Forelimb muscle (tissue), 1 donor: ENCODE data around the gene RELA. TPM values are rescaled to one million over a fixed set of nuclear protein-coding genes. Genes with fewer than 3 reads are reported as not detected.
"Not testable (repeated sequence)": the region's sequence is repeated elsewhere in the genome, so short reads cannot be mapped to it uniquely, and the experiment has no call there.

Experiments used
- DNase-seq: peaks from one replicate; pipeline ENCODE4 v3.0.0-alpha.2; 2013; ENCODE audit warnings: low read depth
- polyA plus RNA-seq: library from polyadenylated mRNA; unstranded; fragments of 120-200 nt; gene quantifications from one replicate; pipeline ENCODE4 v1.2.1, GENCODE V29; 2013; ENCODE audit not compliant: insufficient read length

RELA gene
- polyA plus RNA-seq, 1 donor: 42.1 TPM

- DNase-seq: no peak
These were observed 9.6 kb upstream of the RELA start for GRCh38 chr11:65672180-65672860.

GRCh38 chr11:65663639-65664200 lies 1.0 kb upstream of the RELA start:
- peak; percentile 83 for DNase-seq

GRCh38 chr11:65662247-65662798 lies 393 bp downstream of the RELA start:
- no peak for DNase-seq

GRCh38 chr11:65661599-65662246 lies 993 bp downstream of the RELA start:
- no peak for DNase-seq

DNA sequence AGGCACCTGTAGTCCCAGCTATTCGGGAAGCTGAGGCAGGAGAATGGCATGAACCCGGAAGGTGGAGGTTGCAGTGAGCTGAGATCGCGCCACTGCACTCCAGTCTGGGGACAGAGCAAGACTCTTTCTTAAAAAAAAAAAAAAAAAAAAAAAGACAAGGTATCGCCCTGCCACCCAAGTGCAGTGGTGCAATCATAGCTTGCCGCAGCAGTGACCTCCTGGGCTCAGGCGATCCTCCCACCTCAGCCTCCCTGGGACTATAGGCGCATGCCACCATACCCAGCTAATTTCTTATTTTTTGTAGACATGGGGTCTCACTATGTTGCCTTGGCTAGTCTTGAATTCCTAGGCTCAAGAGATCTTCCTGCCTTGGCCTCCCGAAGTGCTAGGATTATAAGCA lies 1.8 kb downstream of the RELA start:
- DNase-seq: not testable (repeated sequence)

DNA sequence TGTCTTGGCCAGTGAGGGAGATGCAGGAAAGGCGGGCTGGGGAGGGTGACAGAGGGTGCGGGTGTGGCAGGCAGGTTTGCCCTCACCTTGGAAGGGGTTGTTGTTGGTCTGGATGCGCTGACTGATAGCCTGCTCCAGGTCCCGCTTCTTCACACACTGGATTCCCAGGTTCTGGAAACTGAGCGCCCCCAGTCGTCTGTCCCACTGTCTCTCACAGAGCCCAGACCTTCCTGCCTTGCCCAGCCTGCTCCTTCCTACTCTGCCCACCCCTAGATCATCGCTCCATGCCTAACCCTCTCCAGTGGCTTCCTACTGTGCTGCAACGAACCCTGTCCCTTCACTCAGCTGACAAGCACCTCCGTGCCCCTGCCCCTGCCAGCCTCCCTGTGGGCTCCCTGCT lies 2.7 kb downstream of the RELA start:
- DNase-seq: no peak

DNA sequence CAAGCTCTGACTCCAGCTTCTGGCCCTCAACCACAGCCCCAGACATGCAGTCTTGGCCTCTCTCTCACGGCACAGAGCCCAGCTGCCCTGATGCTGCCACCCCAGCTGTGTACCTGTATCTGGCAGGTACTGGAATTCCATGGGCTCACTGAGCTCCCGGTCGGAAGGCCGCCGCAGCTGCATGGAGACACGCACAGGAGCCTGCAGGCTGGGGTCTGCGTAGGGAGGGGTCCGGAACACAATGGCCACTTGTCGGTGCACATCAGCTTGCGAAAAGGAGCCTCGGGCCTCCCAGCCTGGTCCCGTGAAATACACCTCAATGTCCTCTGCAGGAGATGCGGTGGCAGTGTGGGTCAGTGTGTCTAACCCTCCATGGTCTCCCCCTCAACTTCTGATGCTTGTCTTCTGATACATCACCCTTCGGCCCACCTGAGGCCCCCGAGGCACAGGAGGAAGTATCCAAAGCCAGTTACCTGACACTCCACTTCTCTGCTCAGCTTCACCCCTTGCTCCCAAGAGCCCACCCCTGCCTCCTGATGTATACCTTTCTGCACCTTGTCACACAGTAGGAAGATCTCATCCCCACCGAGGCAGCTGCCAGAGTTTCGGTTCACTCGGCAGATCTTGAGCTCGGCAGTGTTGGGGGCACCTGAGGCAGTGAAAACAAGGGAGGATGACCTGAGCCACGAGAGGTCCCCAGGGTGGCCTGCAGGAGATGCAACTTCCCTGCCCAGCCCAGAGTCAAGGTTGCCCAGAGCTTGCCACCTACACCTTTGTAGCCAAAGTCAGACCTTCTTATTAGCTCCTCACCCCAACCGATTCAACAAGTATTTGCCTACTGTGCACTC lies 4.3 kb downstream of the RELA start:
- no peak for DNase-seq

GRCh38 chr11:65657426-65657825 lies 5.3 kb downstream of the RELA start:
- no peak for DNase-seq

GRCh38 chr11:65655570-65656332 lies 7.0 kb downstream of the RELA start:
- DNase-seq: no peak

GRCh38 chr11:65654375-65655349 lies 8.1 kb downstream of the RELA start:
- DNase-seq: no peak

GRCh38 chr11:65653229-65654225 lies 9.2 kb downstream of the RELA start:
- DNase-seq: no peak

DNA sequence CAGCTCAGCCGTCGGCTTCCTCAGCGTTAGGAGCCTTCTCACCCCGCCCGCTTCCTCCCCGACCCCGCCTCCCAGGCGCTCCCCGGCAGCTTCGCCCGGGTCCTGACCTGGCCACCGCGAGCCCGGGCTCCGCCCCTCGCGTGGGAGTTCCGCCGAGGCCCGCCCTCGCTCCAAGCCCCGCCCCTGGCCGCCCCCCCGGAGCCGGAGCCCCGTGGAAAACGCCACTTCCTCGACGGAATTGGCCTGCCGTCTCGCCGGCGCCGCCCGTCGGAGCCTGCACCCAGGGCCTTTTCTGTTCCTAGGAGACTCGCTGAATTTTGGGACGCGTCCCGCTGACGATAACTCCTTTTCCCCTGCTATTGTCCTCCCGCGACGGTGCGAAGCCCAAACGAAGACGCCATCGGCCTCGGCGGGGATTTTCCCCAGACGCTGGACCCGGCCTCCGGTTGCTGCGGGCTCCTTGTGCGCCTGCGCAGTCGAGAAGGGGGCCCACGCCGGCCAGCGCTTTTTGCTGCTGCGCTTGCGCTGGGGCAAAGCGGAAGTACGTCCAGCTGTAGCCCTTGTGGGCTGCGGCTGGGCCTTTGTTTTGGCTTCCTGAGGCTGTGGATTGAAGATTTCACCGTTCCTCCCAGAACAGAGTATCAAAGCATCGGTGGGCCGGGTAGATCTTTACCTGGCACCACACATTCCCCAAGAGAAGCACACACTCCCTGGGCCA lies 10.0 kb downstream of the RELA start:
- peak; percentile 86 for DNase-seq

DNA sequence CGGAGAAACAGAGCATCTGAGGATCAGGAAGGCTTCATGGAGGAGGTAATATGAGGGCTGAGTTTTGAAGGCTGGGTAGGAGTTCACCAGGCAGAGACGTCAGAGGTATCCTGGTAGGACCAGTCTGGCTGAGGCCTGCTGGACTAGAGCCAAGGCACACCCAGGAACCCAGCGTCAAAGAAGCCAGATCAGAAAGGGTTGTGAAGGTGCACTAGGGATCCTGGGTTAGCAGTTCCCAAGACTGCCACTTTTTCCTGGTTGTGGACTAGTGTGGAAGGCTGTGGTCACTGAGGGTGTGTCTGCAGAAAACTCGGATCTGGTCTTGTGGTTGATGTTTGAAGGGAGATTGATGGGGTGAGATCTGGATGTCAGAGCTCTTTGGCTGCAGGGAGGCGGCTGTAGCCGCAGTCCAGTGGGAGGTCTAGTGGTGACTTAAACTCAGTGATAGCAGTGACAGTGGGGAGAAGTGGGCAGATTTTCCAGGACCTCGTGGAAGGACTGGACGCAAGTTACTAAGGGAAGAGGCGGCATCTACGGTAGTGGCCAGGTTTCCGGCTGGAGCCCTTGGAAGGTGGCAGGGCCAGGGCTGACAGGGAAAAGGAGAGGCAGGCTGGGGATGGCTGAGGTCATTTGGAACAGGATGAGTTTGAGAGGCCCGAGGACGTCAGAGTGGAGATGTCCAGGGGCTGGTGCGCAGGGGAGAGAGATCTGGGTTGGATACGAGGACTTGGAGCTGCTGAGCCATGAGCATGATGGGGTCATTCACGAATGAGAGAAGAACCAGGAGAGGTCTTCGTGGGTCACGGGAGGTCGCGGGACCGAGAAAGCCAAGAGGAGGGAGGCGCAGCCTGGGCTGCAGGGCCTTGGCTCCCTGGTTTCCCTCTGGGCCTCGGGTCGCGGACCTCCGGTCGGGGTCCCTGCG lies 10.9 kb downstream of the RELA start:
- no peak for DNase-seq

DNA sequence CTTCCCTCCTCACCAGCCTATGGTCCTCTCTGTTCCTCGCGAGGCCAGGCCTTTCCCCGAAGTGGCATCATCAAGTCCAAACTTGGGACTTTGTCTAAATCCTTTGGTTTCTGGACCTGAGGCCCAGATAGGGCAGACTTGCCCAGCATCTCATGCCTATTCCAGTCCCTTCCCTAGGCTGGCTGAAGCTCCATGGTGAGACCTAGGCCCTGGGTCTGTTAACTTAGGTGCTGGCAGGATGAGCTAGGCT lies 11.5 kb downstream of the RELA start:
- no peak for DNase-seq

DNA sequence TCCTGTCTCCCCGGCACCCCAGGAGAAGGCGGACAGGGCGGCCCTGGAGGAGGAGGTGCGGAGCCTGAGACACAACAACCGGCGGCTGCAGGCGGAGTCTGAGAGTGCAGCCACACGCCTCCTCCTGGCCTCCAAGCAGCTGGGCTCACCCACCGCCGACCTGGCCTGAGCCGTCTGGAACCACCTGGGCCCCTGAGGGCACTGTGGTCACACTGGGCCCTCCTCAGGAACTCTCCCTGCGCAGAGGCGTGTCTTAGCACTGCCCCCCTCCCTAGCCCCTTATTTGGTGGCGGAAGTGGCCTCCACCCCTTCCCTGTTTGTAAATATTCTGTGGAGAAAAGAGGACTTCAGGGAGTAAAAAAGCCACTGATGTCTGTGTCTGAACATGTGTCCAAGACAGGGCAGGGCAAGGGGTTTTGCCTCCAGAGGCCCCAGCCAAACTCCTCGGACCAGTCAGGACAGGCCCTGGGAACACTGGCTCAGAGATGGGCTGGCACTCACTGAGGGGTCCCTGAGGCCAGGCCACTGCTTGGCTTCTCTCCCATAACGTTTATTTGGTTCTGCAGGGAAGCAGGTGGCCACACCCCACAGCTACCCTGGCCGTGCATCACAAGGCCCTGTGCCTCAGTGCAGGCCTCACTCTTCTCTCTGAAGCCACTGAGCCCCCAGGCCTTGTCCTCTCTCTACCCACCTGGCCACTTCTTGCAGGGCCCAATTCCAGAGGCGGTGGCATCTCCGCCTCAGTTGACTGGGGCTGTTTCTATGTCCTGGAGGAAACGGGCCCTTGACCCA lies 12.0 kb downstream of the RELA start:
- DNase-seq: no peak
